Measurements from ENCODE around the gene HERPUD1. TPM values are rescaled to one million over a fixed set of nuclear protein-coding genes. Genes with fewer than 3 reads are reported as not detected.

Gene HERPUD1
- total RNA-seq, 2 experiments from 2014 or later = 142 to 150 TPM

DNA sequence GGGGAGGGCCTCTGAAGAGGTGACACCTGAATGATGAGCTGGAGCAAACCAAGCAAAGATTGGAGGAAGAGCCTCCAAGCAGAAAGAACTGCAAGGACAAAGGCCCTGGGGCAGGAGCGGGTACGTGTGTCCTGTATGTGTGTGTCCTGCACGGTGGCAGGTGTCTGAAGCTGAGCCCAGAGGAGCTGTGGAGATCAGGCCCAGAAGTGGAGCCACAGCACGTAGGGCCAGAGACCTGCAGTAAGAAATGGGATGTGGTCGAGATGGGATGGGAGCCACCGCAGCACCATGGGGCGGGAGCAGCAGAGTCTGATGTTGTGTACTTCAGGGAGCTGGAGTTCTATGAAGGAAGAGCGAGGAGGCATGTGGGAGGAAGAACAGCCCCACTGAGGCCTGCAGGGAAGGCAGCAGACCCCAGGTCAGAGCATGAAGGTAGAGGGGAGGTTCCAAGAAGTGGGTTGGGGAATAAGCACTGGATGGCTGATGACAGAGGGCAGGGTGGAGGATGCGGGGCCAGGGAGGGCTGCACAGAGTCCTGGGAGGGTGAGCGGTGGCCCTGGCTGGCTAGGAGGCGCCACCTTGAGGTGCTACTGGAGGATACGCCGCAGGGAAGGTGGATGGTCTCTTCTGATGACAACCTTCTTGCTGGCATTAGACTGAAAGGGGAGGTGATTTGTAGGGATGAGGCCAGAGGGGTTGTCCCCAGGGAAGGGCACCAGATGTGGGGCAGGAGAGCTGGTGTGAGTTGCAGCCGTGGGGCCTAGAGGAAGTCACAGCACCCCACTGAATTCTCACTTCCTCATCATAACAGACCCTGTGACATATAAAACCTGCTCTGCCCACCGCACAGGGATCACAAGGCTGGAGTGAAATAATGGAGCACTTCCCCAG lies 19.2 kb downstream of the HERPUD1 start:
- Mint-ChIP-seq H3K9me3 (no peaks in the 10 kb centered on the region), H3K27me3 (no peaks in the 10 kb centered on the region), H3K4me3 (no peak overlapping the region), H3K4me1 (ENCODE audit: low read depth) (peaks cover 19% of the 10 kb centered on the region), H3K36me3 (ENCODE audit: low read depth) (peaks cover 5% of the 10 kb centered on the region), H3K27ac (peak overlapping the region; percentile 10)
- peak; percentile 82 for DNase-seq
- TF ChIP-seq, protein P1, sequence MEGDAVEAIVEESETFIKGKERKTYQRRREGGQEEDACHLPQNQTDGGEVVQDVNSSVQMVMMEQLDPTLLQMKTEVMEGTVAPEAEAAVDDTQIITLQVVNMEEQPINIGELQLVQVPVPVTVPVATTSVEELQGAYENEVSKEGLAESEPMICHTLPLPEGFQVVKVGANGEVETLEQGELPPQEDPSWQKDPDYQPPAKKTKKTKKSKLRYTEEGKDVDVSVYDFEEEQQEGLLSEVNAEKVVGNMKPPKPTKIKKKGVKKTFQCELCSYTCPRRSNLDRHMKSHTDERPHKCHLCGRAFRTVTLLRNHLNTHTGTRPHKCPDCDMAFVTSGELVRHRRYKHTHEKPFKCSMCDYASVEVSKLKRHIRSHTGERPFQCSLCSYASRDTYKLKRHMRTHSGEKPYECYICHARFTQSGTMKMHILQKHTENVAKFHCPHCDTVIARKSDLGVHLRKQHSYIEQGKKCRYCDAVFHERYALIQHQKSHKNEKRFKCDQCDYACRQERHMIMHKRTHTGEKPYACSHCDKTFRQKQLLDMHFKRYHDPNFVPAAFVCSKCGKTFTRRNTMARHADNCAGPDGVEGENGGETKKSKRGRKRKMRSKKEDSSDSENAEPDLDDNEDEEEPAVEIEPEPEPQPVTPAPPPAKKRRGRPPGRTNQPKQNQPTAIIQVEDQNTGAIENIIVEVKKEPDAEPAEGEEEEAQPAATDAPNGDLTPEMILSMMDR (IDR thresholded peaks at IDR 0.05) = peak; percentile 80
- intact Hi-C loops (cut with micrococcal nuclease) = loop anchor here (1.0 kb wide), 1 partner anchor 84 kb away; no protein-coding TSS in a partner anchor
- ChIA-PET POLR2A (interaction anchor here (0.8 to 2.5 kb wide), 10 partner anchors 10 to 83 kb away, joined by 3 to 12 read pairs (median 6); partner anchors contain the start of genes HERPUD1 and NLRC5), CTCF (interaction anchor here (0.8 to 8.0 kb wide), 23 partner anchors 8 to 231 kb away, joined by 3 to 108 read pairs (median 4); partner anchors contain the start of genes CETP, HERPUD1, NLRC5 and SLC12A3)
- ATAC-seq = peak; percentile 95

DNA sequence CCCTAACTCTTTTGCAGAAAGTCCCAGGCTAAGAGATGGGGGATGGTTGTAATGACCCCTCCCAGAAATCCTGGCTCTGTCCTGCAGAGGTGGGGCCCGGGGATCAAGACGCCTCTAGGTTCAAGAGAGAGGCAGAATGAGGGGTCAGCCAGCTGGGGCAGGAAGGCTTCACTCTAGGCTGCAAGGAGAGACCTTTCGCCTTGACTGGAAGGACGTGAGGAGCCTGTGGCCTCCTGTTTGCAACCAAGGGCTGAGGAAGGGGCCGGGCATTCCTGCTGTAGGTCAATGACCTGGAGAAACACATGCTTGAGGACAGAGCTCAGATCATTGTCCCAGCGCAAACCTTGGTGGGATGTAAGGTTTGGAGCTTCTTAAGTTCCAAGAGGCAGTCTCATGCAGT lies 21.1 kb downstream of the HERPUD1 start:
- TF ChIP-seq, protein P1 (IDR thresholded peaks at IDR 0.05) = no peak
- Mint-ChIP-seq H3K36me3 (ENCODE audit: low read depth) (no peaks in the 10 kb centered on the region), H3K27me3 (no peaks in the 10 kb centered on the region), H3K9me3 (no peaks in the 10 kb centered on the region), H3K4me1 (ENCODE audit: low read depth) (peaks cover 12% of the 10 kb centered on the region), H3K4me3 (no peak overlapping the region), H3K27ac (no peak overlapping the region)
- intact Hi-C loops (cut with micrococcal nuclease) = no loop called here
- CTCF ChIA-PET = interaction anchor here (1.2 to 8.0 kb wide), 7 partner anchors 11 to 90 kb away, joined by 3 to 108 read pairs (median 12); partner anchors contain the start of genes CETP and SLC12A3
- POLR2A ChIA-PET = interaction anchor here (0.6 to 1.0 kb wide), 4 partner anchors 14 to 89 kb away, joined by 3 read pairs; no protein-coding TSS in a partner anchor
- ATAC-seq (no peak), DNase-seq (no peak)

DNA sequence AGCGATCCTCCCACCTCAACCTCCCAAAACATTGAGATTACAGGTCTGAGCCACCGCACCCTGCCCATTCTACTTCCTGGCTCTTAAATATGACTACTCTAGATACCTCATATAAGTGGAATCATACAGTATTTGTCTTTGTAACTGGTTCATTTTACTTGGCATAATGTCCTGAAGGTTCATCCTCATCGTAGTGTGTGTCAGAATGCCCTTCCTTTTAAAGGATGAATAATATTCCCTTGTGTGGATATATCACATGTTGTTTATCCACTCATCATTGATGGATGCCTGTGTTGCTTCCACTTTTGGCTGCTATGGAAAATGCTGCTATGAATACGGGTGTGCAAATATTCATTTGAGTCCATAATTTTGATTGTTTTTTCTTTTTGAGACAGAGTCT lies 24.1 kb downstream of the HERPUD1 start:
- intact Hi-C loops (cut with micrococcal nuclease) = no loop called here
- Mint-ChIP-seq H3K36me3 (ENCODE audit: low read depth) (no peaks in the 10 kb centered on the region), H3K4me1 (ENCODE audit: low read depth) (peaks cover 5% of the 10 kb centered on the region), H3K27ac (no peak overlapping the region), H3K9me3 (no peaks in the 10 kb centered on the region), H3K27me3 (no peaks in the 10 kb centered on the region), H3K4me3 (no peak overlapping the region)
- POLR2A ChIA-PET = interaction anchor here (1.0 kb wide), 1 partner anchor 44 kb away, joined by 3 read pairs; no protein-coding TSS in a partner anchor
- no peak for DNase-seq
- no peak for ATAC-seq
- TF ChIP-seq, protein P1 (IDR thresholded peaks at IDR 0.05) = no peak
- CTCF ChIA-PET = interaction anchor here (1.0 to 7.1 kb wide), 5 partner anchors 8 to 117 kb away, joined by 3 to 93 read pairs (median 4); partner anchors contain the start of gene CETP

DNA sequence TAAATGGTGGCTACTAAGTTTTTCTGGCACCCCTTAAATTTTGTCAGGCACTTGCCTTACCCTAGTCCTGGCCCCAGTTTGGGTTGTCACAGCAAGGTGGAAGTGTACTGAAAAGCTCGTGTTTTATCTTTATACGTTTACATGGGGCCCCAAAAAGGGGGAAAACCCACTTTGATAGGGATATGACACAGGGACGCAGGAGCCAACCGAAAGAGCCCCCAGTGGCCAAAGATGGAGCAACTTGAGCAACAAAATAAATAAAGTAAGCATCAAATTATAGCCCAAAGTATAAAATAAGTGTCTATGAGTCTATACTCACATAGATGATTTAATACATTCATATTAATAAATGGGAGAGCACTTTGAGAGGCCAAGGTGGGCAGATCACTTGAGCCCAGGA lies 24.8 kb downstream of the HERPUD1 start:
- peak; percentile 66 for ATAC-seq
- Mint-ChIP-seq H3K36me3 (ENCODE audit: low read depth) (no peaks in the 10 kb centered on the region), H3K27me3 (no peaks in the 10 kb centered on the region), H3K4me1 (ENCODE audit: low read depth) (no peaks in the 10 kb centered on the region), H3K9me3 (no peaks in the 10 kb centered on the region), H3K4me3 (no peak overlapping the region), H3K27ac (no peak overlapping the region)
- CTCF ChIA-PET = interaction anchor here (1.0 to 7.1 kb wide), 6 partner anchors 7 to 116 kb away, joined by 3 to 93 read pairs (median 4); partner anchors contain the start of gene CETP
- intact Hi-C loops (cut with micrococcal nuclease) = no loop called here
- peak; percentile 54 for DNase-seq
- POLR2A ChIA-PET = interaction anchor here (0.7 to 1.0 kb wide), 2 partner anchors 9 to 43 kb away, joined by 3 read pairs; no protein-coding TSS in a partner anchor
- TF ChIP-seq, protein P1 (IDR thresholded peaks at IDR 0.05) = no peak
